Lung (tissue), 12 donors: ENCODE results near the gene PTGIS. TPM values are rescaled to one million over a fixed set of nuclear protein-coding genes. Genes with fewer than 3 reads are reported as not detected.

Source experiments
- ATAC-seq: fragments of 200-7000 bp; cut with Tn5 transposase; one replicate; pipeline ENCODE4 v1.9.1; 2020; ENCODE audit warnings: moderate number of reproducible peaks; ENCODE audit not compliant: insufficient read depth, low FRiP score
- DNase-seq, 3 donors: peaks; one replicate each; pipeline ENCODE4 v3.0.0-alpha.2; 2013 to 2017
- H3K27ac ChIP-seq, 2 donors: one replicate each; pipeline ENCODE4 v1.5.1; 2013; ENCODE audit warnings: mild to moderate bottlenecking in 2 of 2, moderate library complexity in 2 of 2, control low read depth in 1 of 2, inconsistent platforms in 1 of 2, low read depth in 1 of 2, low read length in 1 of 2
- H3K27me3 ChIP-seq, 3 donors: one replicate each; pipeline ENCODE4 v1.5.1; 2013; ENCODE audit warnings: low read length in 2 of 3; ENCODE audit not compliant: control insufficient read depth in 3 of 3, insufficient read depth in 3 of 3
- H3K36me3 ChIP-seq, 4 donors: one replicate each; pipeline ENCODE4 v1.5.1; 2013; ENCODE audit warnings: low read length in 4 of 4, mild to moderate bottlenecking in 1 of 4, moderate library complexity in 1 of 4; ENCODE audit not compliant: control insufficient read depth in 4 of 4, insufficient read depth in 4 of 4
- H3K4me1 ChIP-seq, 5 donors: one replicate each; pipeline ENCODE4 v1.5.1; 2013; ENCODE audit warnings: low read length in 5 of 5, mild to moderate bottlenecking in 2 of 5, moderate library complexity in 1 of 5; ENCODE audit not compliant: control insufficient read depth in 5 of 5, insufficient read depth in 5 of 5
- H3K4me3 ChIP-seq: one replicate; pipeline ENCODE4 v1.5.1; 2013; ENCODE audit warnings: mild to moderate bottlenecking, control low read depth, moderate library complexity
- H3K9ac ChIP-seq, 2 donors: one replicate each; pipeline ENCODE4 v1.5.1; 2013; ENCODE audit warnings: low read length in 2 of 2, control low read depth in 1 of 2; ENCODE audit not compliant: insufficient read depth in 1 of 2
- H3K9me3 ChIP-seq, 4 donors: one replicate each; pipeline ENCODE4 v1.5.1; 2013; ENCODE audit warnings: low read length in 3 of 4, mild to moderate bottlenecking in 1 of 4, moderate library complexity in 1 of 4; ENCODE audit not compliant: control insufficient read depth in 4 of 4, insufficient read depth in 3 of 4
- WGBS, 2 donors: extraction: QIAGEN DNeasy Blood & Tissue Kit; methylation state at CpG; one replicate each; pipeline ENCODE4 v1.1.7; 2013; 5-methylcytosine and 5-hydroxymethylcytosine counted together
- polyA plus RNA-seq, 2 donors: library from polyadenylated mRNA; stranded (reverse); fragments of 200-250 nt; gene quantifications; one replicate each; pipeline ENCODE4 v1.2.1, GENCODE V29; 2013
- total RNA-seq, 2 donors: library from RNA; depleted of rRNA in 1 of 2; stranded (reverse); fragments of >200 nt in 1 of 2; gene quantifications; one replicate each; pipeline ENCODE4 v1.2.1, GENCODE V29; 2014 to 2021
- TF ChIP-seq, protein P1 (sequence below): IDR thresholded peaks from 2 replicates; pipeline ENCODE4 v1.5.1; 2012; ENCODE audit warnings: mild to moderate bottlenecking; ENCODE audit errors: control extremely low read depth, extremely low read depth
- donor health status: control.
- donor health status: control.
- donor health status: Bipolar disorder and iron deficiency.
- donor health status: healthy.
- donor health status: DM: yes; HTN: yes; CAD: no.

PTGIS gene
- total and polyA plus RNA-seq, 4 donors, result 5.3 to 43.8 (median 14.9) TPM

DNA sequence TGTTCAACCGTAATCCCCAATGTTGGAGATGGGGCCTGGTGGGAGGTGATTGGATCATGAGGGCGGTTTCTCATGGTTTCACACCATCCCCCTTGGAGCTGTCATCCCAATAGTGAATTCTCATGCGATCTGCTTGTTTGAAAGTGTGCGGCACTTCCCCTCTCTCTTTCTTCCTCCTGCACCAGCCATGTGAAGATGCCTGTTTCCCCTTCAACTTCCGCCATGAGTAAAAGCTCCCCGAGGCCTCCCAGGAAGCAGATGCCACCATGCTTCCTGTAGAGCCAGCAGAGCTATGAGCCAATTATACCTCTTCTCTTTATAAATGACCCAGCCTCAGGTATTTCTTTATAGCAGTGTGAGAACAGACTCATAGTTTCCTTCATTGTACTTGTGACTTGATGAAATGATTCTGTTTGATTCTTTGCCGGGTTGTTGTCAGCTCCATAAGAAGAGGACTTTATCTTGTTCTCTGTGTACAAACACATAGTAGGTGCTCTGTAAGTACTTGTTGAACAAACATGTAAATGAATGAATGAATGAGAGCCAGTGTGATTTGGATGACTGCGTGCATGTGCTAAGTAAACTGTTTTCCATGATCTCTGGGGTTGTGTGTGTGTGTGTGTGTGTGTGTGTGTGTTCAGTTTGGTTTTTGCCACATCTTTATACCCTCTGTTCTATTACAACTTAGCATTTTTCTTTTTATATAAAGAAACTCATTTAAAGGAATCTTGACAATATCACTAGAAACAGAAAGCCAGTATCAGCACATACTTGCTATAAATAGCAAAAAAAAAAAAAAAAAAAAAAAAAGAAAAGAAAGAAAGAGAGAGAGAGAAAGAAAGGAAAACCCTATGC is 22.5 kb upstream of the PTGIS start:
- 65 to 72% methylated on average over 8 of the region's 8 CpGs for WGBS, 2 donors
- DNase-seq (no peak), ATAC-seq (no peak)
- peaks cover 0 to 18% (median 6%) of the 10 kb centered on the region in 5 donors for H3K4me1 ChIP-seq
- H3K9ac ChIP-seq, result no peak overlapping the region
- TF ChIP-seq, protein P1, sequence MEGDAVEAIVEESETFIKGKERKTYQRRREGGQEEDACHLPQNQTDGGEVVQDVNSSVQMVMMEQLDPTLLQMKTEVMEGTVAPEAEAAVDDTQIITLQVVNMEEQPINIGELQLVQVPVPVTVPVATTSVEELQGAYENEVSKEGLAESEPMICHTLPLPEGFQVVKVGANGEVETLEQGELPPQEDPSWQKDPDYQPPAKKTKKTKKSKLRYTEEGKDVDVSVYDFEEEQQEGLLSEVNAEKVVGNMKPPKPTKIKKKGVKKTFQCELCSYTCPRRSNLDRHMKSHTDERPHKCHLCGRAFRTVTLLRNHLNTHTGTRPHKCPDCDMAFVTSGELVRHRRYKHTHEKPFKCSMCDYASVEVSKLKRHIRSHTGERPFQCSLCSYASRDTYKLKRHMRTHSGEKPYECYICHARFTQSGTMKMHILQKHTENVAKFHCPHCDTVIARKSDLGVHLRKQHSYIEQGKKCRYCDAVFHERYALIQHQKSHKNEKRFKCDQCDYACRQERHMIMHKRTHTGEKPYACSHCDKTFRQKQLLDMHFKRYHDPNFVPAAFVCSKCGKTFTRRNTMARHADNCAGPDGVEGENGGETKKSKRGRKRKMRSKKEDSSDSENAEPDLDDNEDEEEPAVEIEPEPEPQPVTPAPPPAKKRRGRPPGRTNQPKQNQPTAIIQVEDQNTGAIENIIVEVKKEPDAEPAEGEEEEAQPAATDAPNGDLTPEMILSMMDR, result no peak
- no peaks in the 10 kb centered on the region for H3K27me3 ChIP-seq
- H3K36me3 ChIP-seq, result no peaks in the 10 kb centered on the region
- no peak overlapping the region for H3K4me3 ChIP-seq
- H3K27ac ChIP-seq, result no peak overlapping the region
- no peaks in the 10 kb centered on the region for H3K9me3 ChIP-seq

GRCh38 chr20:49589747-49590146 is 21.8 kb upstream of the PTGIS start:
- TF ChIP-seq, protein P1, result no peak
- no peak overlapping the region for H3K9ac ChIP-seq
- ATAC-seq (no peak), DNase-seq (no peak)
- WGBS, 2 donors, result 91 to 97% methylated on average over 6 of the region's 6 CpGs
- peaks cover 0 to 14% (median 6%) of the 10 kb centered on the region in 5 donors for H3K4me1 ChIP-seq
- no peaks in the 10 kb centered on the region for H3K27me3 ChIP-seq
- no peaks in the 10 kb centered on the region for H3K9me3 ChIP-seq
- H3K4me3 ChIP-seq, result no peak overlapping the region
- H3K27ac ChIP-seq, result no peak overlapping the region
- no peaks in the 10 kb centered on the region for H3K36me3 ChIP-seq

GRCh38 chr20:49587111-49587570 is 19.2 kb upstream of the PTGIS start:
- ATAC-seq, result no peak
- Histone ChIP-seq H3K27me3 (no peaks in the 10 kb centered on the region), H3K4me3 (no peak overlapping the region), H3K27ac (no peak overlapping the region), H3K36me3 (no peaks in the 10 kb centered on the region), H3K4me1 (peaks cover 0 to 11% (median 6%) of the 10 kb centered on the region in 5 donors), H3K9ac (no peak overlapping the region), H3K9me3 (peaks cover 0 to 5% (median 0%) of the 10 kb centered on the region in 4 donors)
- WGBS, 2 donors, result 49 to 71% methylated on average over 10 of the region's 10 CpGs
- TF ChIP-seq, protein P1, result no peak
- DNase-seq, result no peak
